ENCODE results near the gene MVB12B. TPM values are rescaled to one million over a fixed set of nuclear protein-coding genes. Genes with fewer than 3 reads are reported as not detected.

Gene MVB12B
- total RNA-seq, 2 donors from 2014 or later = 18.6 to 19.7 TPM

DNA sequence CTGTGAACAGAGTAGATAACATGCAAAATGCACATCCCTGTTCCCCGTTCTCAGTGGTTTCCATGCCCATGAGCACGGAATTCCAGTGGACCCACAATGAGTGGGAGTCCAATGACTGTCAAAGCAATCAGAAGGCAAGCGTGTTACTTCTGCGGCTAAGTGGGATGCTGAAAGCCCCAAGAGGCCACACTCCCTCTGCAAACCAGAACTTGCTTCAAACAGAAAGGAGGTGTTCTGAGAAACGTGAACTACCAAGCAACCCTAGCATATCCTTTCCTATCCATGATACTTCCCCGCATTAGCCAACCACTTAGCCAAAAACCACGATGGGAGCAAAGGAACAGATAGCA is 21.7 kb upstream of the MVB12B start:
- H3K4me1 Mint-ChIP-seq = peaks cover 2% of the 10 kb centered on the region
- no peak overlapping the region for H3K27ac Mint-ChIP-seq
- no peaks in the 10 kb centered on the region for H3K27me3 Mint-ChIP-seq (ENCODE audit: insufficient read depth)
- Histone ChIP-seq H3K4me3 (ENCODE audit: low read length) (no peak overlapping the region), H3K9ac (ENCODE audit: extremely low read depth, low read length, poor library complexity, severe bottlenecking) (no peak overlapping the region), H3K9me3 (ENCODE audit: control insufficient read depth, low read length) (no peaks in the 10 kb centered on the region), H3K27me3 (ENCODE audit: control insufficient read depth, insufficient read depth, low read length, poor library complexity, severe bottlenecking) (no peaks in the 10 kb centered on the region), H3K36me3 (ENCODE audit: control insufficient read depth, insufficient read depth, low read length) (no peaks in the 10 kb centered on the region), H3K4me1 (ENCODE audit: control insufficient read depth, insufficient read depth, low read length) (no peaks in the 10 kb centered on the region), H3K27ac (ENCODE audit: low read depth, low read length) (no peak overlapping the region)
- 89 to 93% methylated on average over 5 to 7 of the region's 7 CpGs for WGBS, 2 experiments (ENCODE audit: insufficient coverage in 1 of 2, insufficient read length in 1 of 2)
- peaks cover 2% of the 10 kb centered on the region for H3K9me3 Mint-ChIP-seq
- H3K4me3 Mint-ChIP-seq = no peak overlapping the region
- TF ChIP-seq, protein P1, sequence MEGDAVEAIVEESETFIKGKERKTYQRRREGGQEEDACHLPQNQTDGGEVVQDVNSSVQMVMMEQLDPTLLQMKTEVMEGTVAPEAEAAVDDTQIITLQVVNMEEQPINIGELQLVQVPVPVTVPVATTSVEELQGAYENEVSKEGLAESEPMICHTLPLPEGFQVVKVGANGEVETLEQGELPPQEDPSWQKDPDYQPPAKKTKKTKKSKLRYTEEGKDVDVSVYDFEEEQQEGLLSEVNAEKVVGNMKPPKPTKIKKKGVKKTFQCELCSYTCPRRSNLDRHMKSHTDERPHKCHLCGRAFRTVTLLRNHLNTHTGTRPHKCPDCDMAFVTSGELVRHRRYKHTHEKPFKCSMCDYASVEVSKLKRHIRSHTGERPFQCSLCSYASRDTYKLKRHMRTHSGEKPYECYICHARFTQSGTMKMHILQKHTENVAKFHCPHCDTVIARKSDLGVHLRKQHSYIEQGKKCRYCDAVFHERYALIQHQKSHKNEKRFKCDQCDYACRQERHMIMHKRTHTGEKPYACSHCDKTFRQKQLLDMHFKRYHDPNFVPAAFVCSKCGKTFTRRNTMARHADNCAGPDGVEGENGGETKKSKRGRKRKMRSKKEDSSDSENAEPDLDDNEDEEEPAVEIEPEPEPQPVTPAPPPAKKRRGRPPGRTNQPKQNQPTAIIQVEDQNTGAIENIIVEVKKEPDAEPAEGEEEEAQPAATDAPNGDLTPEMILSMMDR (conservative IDR thresholded peaks at IDR 0.05) = no peak
- no peaks in the 10 kb centered on the region for H3K36me3 Mint-ChIP-seq (ENCODE audit: low read depth)
- peak; percentile 6 for DNase-seq

DNA sequence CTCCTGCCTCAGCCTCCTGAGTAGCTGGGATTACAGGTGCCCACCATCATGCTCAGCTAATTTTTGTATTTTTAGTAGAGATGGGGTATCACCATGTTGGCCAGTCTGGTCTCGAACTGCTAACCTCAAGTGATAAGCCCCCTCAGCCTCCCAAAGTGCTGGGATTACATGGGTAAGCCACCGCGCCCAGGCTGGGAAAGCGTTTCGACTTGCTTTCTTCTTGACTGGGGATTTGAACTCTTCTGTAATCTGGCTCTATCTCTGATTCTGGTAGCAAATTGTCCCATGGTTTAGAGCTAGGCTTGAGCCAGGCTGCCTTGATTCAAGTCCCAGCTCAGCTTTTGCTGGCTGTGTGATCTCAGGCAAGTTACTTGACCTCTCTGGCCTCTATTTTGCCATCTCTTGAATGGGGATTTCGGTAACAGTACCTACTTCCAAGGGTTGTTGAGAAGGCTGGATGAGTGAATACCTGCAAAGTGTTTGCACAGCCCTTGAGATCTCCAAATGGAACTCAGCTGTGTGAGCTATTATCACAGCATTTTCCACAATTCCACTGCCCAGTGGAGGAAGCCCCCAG is 20.5 kb upstream of the MVB12B start:
- Histone ChIP-seq H3K27ac (ENCODE audit: low read depth, low read length) (no peak overlapping the region), H3K27me3 (ENCODE audit: control insufficient read depth, insufficient read depth, low read length, poor library complexity, severe bottlenecking) (no peaks in the 10 kb centered on the region), H3K9ac (ENCODE audit: extremely low read depth, low read length, poor library complexity, severe bottlenecking) (no peak overlapping the region), H3K4me3 (ENCODE audit: low read length) (no peak overlapping the region), H3K36me3 (ENCODE audit: control insufficient read depth, insufficient read depth, low read length) (no peaks in the 10 kb centered on the region), H3K9me3 (ENCODE audit: control insufficient read depth, low read length) (no peaks in the 10 kb centered on the region), H3K4me1 (ENCODE audit: control insufficient read depth, insufficient read depth, low read length) (no peaks in the 10 kb centered on the region)
- Mint-ChIP-seq H3K4me3 (no peak overlapping the region), H3K36me3 (ENCODE audit: low read depth) (no peaks in the 10 kb centered on the region), H3K27ac (no peak overlapping the region), H3K9me3 (no peaks in the 10 kb centered on the region), H3K4me1 (peaks cover 5% of the 10 kb centered on the region), H3K27me3 (ENCODE audit: insufficient read depth) (no peaks in the 10 kb centered on the region)
- TF ChIP-seq, protein P1 (conservative IDR thresholded peaks at IDR 0.05) = no peak
- 89 to 96% methylated on average over 6 of the region's 6 CpGs for WGBS, 2 experiments (ENCODE audit: insufficient coverage in 1 of 2, insufficient read length in 1 of 2)
- peak; percentile 9 for DNase-seq

- Histone ChIP-seq H3K27me3 (ENCODE audit: control insufficient read depth, insufficient read depth, low read length, poor library complexity, severe bottlenecking) (no peaks in the 10 kb centered on the region), H3K4me1 (ENCODE audit: control insufficient read depth, insufficient read depth, low read length) (no peaks in the 10 kb centered on the region), H3K9me3 (ENCODE audit: control insufficient read depth, low read length) (no peaks in the 10 kb centered on the region), H3K27ac (ENCODE audit: low read depth, low read length) (peak overlapping the region; percentile 3), H3K9ac (ENCODE audit: extremely low read depth, low read length, poor library complexity, severe bottlenecking) (no peak overlapping the region), H3K36me3 (ENCODE audit: control insufficient read depth, insufficient read depth, low read length) (no peaks in the 10 kb centered on the region), H3K4me3 (ENCODE audit: low read length) (no peak overlapping the region)
- TF ChIP-seq, protein P1 (conservative IDR thresholded peaks at IDR 0.05) = no peak
- 89 to 96% methylated on average over 11 to 15 of the region's 15 CpGs for WGBS, 2 experiments (ENCODE audit: insufficient coverage in 1 of 2, insufficient read length in 1 of 2)
- Mint-ChIP-seq H3K36me3 (ENCODE audit: low read depth) (no peaks in the 10 kb centered on the region), H3K27ac (no peak overlapping the region), H3K9me3 (no peaks in the 10 kb centered on the region), H3K4me3 (no peak overlapping the region), H3K27me3 (ENCODE audit: insufficient read depth) (no peaks in the 10 kb centered on the region), H3K4me1 (peaks cover 5% of the 10 kb centered on the region)
- peak; percentile 31 for DNase-seq
Measured at GRCh38 chr9:126307322-126308061, 19.1 kb upstream of the MVB12B start.

Data from endodermal cell (in vitro differentiated cells).